IMR-90 (cell line): ENCODE measurements around the gene INTS14.

ENCODE experiments used
- BHLHE40 ChIP-seq: fragments of 150-350 bp; IDR thresholded peaks from 2 replicates; pipeline ENCODE4 v1.6.1; 2016; ENCODE audit warnings: mild to moderate bottlenecking, low read depth, low read length
- CEBPB ChIP-seq: IDR thresholded peaks from 2 replicates; pipeline ENCODE4 v1.6.1; 2012; ENCODE audit warnings: low read depth, low read length, improper control_type of control experiment
- CHD1 ChIP-seq: IDR thresholded peaks from 2 replicates; pipeline ENCODE4 v1.6.1; 2012; ENCODE audit warnings: low read depth, low read length, improper control_type of control experiment
- CTCF ChIP-seq: conservative IDR thresholded peaks from 2 replicates; pipeline ENCODE4 v1.5.1; 2012; ENCODE audit warnings: mild to moderate bottlenecking, low read depth, low read length, improper control_type of control experiment
- ELK1 ChIP-seq: fragments of 150-350 bp; IDR thresholded peaks from 2 replicates; pipeline ENCODE4 v1.6.1; 2016; ENCODE audit warnings: low read depth, mild to moderate bottlenecking, low read length, moderate library complexity, borderline replicate concordance
- FOS ChIP-seq: fragments of 150-350 bp; IDR thresholded peaks from 2 replicates; pipeline ENCODE4 v1.6.1; 2016; ENCODE audit warnings: low read depth, low read length
- MAZ ChIP-seq: IDR thresholded peaks from 2 replicates; pipeline ENCODE4 v1.6.1; 2012; ENCODE audit warnings: low read depth, mild to moderate bottlenecking, low read length, improper control_type of control experiment, moderate library complexity, borderline replicate concordance
- MXI1 ChIP-seq: IDR thresholded peaks from 2 replicates; pipeline ENCODE4 v1.6.1; 2012; ENCODE audit warnings: low read depth, mild to moderate bottlenecking, low read length, moderate library complexity, borderline replicate concordance
- POLR2A ChIP-seq: IDR thresholded peaks from 2 replicates; pipeline ENCODE4 v1.6.1; 2012; ENCODE audit warnings: mild to moderate bottlenecking, low read depth, low read length
- RAD21 ChIP-seq: IDR thresholded peaks from 2 replicates; pipeline ENCODE4 v1.6.1; 2012; ENCODE audit warnings: low read length, improper control_type of control experiment
- RCOR1 ChIP-seq: IDR thresholded peaks from 2 replicates; pipeline ENCODE4 v1.6.1; 2012; ENCODE audit warnings: mild to moderate bottlenecking, low read length, improper control_type of control experiment; ENCODE audit not compliant: insufficient replicate concordance
- RFX5 ChIP-seq: IDR thresholded peaks from 2 replicates; pipeline ENCODE4 v1.8.0; 2012; ENCODE audit warnings: low read depth, mild to moderate bottlenecking, low read length, moderate library complexity
- SMC3 ChIP-seq: fragments of 150-350 bp; IDR thresholded peaks from 2 replicates; pipeline ENCODE4 v1.6.1; 2016; ENCODE audit warnings: low read depth, mild to moderate bottlenecking, antibody characterized with exemption, low read length, moderate library complexity
- USF2 ChIP-seq: fragments of 150-350 bp; IDR thresholded peaks from 2 replicates; pipeline ENCODE4 v1.6.1; 2017; ENCODE audit warnings: mild to moderate bottlenecking, antibody characterized with exemption, low read length, low read depth

- TF ChIP-seq CTCF (no peak), SMC3 (no peak), MAZ (no peak), POLR2A (no peak), CEBPB (no peak), RFX5 (no peak), RCOR1 (no peak), USF2 (no peak), BHLHE40 (no peak), FOS (no peak), MXI1 (no peak), ELK1 (no peak), CHD1 (no peak), RAD21 (no peak)
Measured at GRCh38 chr15:65558997-65559760, 51.8 kb downstream of the INTS14 start.
